CD4-positive, alpha-beta T cell treated with Interleukin-15 for 4 hours (primary cell): Measurements from ENCODE around the gene HPF1.
A peak's percentile ranks its signal among the peaks of the same experiment; 100 is the strongest.
"Not testable (repeated sequence)": the region's sequence is repeated elsewhere in the genome, so short reads cannot be mapped to it uniquely, and the experiment has no call there.

Source experiments
- DNase-seq: peaks from one replicate; pipeline ENCODE4 v3.0.0-alpha.2; 2020; ENCODE audit warnings: low spot score

Gene HPF1

GRCh38 chr4:169738604-169739003, 19.1 kb downstream of the HPF1 start:
- DNase-seq, result not testable (repeated sequence)

DNA sequence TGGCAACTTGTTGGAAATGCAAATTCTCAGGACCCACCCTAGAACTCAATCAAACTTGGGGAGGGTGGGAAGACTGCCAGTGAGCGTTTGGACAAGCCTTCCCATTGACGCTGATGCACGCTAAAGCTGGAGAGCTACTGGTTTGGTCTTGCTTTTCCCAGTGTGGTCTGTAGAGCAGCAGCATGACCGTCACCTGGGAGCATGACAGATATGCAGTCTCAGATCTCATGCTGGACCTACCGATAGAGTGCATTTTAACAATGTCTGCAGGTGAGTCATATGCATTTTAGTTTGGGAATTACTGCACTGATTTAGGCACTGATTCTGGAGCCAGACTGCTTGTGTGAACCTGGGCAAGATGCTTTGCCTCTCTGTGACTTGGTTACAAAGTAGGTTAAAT, 27.2 kb downstream of the HPF1 start:
- no peak for DNase-seq

GRCh38 chr4:169727616-169728015, 30.1 kb downstream of the HPF1 start:
- DNase-seq, result no peak

GRCh38 chr4:169724260-169724659, 33.5 kb downstream of the HPF1 start:
- DNase-seq, result no peak

GRCh38 chr4:169723207-169723965, 34.4 kb downstream of the HPF1 start:
- DNase-seq, result peak; percentile 12

DNA sequence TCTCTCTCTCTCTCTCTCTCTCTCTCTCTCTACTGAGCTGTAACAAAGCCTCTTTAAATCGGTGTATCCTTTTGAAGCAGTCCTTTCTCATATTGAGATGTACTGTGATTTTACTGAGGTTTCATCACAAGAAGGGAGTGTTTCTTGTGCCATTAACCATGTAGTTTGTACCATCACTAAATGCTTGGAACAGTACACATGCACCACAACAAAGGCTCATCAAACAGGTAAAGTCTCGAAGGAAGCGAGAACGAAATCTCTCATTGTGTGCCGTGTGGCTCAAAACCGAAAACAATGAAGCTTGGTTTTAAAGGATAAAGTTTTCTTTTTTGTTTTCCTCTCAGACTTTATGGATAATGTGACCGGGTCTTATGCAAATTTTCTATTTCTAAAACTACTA, 37.2 kb downstream of the HPF1 start:
- DNase-seq, result no peak

GRCh38 chr4:169716677-169717076, 41.1 kb downstream of the HPF1 start:
- no peak for DNase-seq

DNA sequence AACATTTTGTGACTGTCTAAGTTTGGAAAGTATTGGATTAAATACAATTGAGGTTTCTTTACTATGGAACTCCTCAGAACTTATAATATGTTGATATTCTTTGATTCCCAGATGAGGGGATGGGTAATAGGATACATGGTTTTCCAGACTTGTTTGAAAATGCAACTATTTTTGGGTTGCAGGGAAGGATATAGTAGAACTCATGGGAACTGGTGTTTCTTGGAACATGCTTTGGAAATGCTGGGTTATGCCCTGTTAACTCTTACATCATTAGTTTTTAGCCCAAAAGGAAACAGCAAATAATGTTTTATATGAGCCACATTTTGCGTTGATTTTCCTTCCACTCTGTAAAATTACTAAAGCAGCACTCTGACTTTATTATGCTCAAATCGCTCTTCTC, 41.9 kb downstream of the HPF1 start:
- no peak for DNase-seq

DNA sequence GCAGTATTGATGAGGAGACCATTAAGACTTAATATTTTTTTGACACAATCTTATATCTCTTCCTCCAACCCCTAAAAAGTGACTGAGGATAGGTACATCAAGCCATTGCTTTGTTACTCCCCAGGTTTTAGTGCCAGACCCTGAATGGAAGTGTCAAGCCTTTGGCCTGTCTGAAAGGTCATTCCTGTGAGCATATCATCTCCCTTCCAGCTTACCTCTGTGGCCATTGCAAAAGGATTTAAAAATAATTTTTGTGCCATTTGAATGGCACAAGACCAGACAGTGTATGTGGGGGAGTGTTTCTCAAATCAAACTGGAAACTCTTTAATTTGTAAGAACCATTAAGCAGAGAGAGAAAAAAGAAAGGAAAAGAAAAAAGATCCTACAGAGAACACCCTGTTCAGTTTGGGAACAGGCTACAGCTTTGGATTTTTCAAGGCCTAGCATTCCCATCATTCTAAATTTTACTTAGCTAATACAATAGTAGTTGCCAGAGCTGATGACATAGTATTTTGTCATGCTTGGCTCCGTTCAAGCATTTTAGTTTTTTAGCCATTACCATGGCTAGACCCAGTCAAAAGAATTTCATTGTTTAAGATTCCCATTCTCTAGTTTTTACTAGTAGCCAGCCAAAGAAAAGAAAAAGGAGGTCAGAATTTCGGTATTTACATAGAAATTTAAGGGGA, 49.6 kb downstream of the HPF1 start:
- DNase-seq, result no peak

DNA sequence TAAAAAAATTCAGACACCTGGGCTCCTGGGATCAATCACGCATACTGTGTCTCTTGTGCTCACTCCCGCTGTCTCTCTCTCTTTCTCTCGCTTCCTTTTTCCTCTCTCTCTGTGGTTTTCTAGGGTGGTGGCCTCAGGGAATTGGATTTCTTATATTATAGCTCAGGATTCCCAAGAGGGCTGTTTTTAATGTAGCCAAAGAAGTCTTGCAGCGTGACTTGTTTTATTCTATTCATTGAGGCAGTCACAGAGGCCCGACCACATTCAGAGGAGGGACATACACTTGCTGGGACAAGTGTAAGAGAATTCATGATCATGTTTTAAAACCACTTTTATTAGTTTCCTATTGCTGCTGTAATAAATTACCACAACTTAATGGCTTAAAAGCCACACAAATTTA, 59.4 kb downstream of the HPF1 start:
- DNase-seq, result no peak

- DNase-seq, result no peak
Measured at GRCh38 chr4:169690787-169691186, 67.0 kb downstream of the HPF1 start.

GRCh38 chr4:169689681-169690080, 68.1 kb downstream of the HPF1 start:
- no peak for DNase-seq

- DNase-seq, result no peak
Measured at GRCh38 chr4:169682372-169683047, 75.2 kb downstream of the HPF1 start.
